GM12878 (cell line): ENCODE data around the gene AKAP9. TPM values are rescaled to one million over a fixed set of nuclear protein-coding genes. Genes with fewer than 3 reads are reported as not detected.

ENCODE experiments used
- BMI1 ChIP-seq: fragments of 450-650 bp; IDR thresholded peaks from 2 replicates; pipeline ENCODE4 v1.6.1; 2016; ENCODE audit warnings: mild to moderate bottlenecking, moderate library complexity, borderline replicate concordance
- BRCA1 ChIP-seq: IDR thresholded peaks from 2 replicates; pipeline ENCODE4 v1.6.1; 2011; ENCODE audit warnings: low read depth, low read length, improper control_type of control experiment
- CHD2 ChIP-seq: IDR thresholded peaks from 2 replicates; pipeline ENCODE4 v1.6.1; 2011; ENCODE audit warnings: low read depth, low read length, improper control_type of control experiment, borderline replicate concordance
- IRF3 ChIP-seq: fragments of 450-650 bp; IDR thresholded peaks from 2 replicates; pipeline ENCODE4 v1.6.1; 2014; ENCODE audit warnings: mild to moderate bottlenecking
- KDM1A ChIP-seq: fragments of 200-600 bp; sonication (generic); IDR thresholded peaks from 2 replicates; pipeline ENCODE4 v1.6.1; 2016; ENCODE audit warnings: borderline replicate concordance
- MEF2A ChIP-seq: IDR thresholded peaks from 2 replicates; pipeline ENCODE4 v1.6.1; 2011; ENCODE audit warnings: low read depth, mild to moderate bottlenecking, low read length, moderate library complexity; ENCODE audit not compliant: insufficient read depth
- RAD51 ChIP-seq: fragments of 450-650 bp; IDR thresholded peaks from 2 replicates; pipeline ENCODE4 v1.6.1; 2016; ENCODE audit warnings: moderate library complexity, mild to moderate bottlenecking, inconsistent platforms
- RELA ChIP-seq: fragments of 450-650 bp; IDR thresholded peaks from 2 replicates; pipeline ENCODE4 v1.8.0; 2014; ENCODE audit warnings: borderline replicate concordance; ENCODE audit not compliant: partially characterized antibody
- SMAD1 ChIP-seq: fragments of 450-650 bp; IDR thresholded peaks from 2 replicates; pipeline ENCODE4 v1.6.1; 2018; ENCODE audit warnings: mild to moderate bottlenecking, low read depth; ENCODE audit not compliant: partially characterized antibody
- SUPT20H ChIP-seq: IDR thresholded peaks from 2 replicates; pipeline ENCODE4 v1.6.1; 2011; ENCODE audit warnings: low read depth, mild to moderate bottlenecking, low read length, moderate library complexity, borderline replicate concordance; ENCODE audit not compliant: control insufficient read depth
- TARDBP ChIP-seq: IDR thresholded peaks from 2 replicates; pipeline ENCODE4 v1.6.1; 2016; ENCODE audit warnings: borderline replicate concordance
- ZBED1 ChIP-seq: IDR thresholded peaks from 2 replicates; pipeline ENCODE4 v1.6.1; 2016; ENCODE audit warnings: borderline replicate concordance
- ZBTB4 ChIP-seq: fragments of 450-650 bp; formaldehyde crosslinking; IDR thresholded peaks from 2 replicates; pipeline ENCODE4 v1.4.0; 2022; ENCODE audit warnings: mild to moderate bottlenecking, moderate library complexity
- ZSCAN29 ChIP-seq: fragments of 450-650 bp; IDR thresholded peaks from 2 replicates; pipeline ENCODE4 v1.6.1; 2017; ENCODE audit warnings: mild to moderate bottlenecking, moderate library complexity
- polyA plus RNA-seq, 11 experiments: library from polyadenylated mRNA; depleted of rRNA in 4 of 11; unstranded in 6 of 11; stranded (reverse) in 5 of 11; fragments of >200 nt; fragmentation: Nextera tagmentation in 4 of 11; fragmentation: Illumina TruSeq in 1 of 11; extraction: Ambion mirVana in 4 of 11; extraction: Trizol in 1 of 11; gene quantifications; 1 replicate in 1 of 11; 2 replicates in 10 of 11; pipeline versions ENCODE4 v1.2.1 to v1.2.3, GENCODE V29; 2011 to 2016; ENCODE audit warnings: inconsistent platforms in 2 of 11, missing spikeins in 2 of 11, low read depth in 1 of 11
- total RNA-seq, 4 experiments: library from RNA; depleted of rRNA in 3 of 4; stranded (reverse); fragments of >200 nt in 3 of 4; fragmentation: Illumina TruSeq in 1 of 4; extraction: Trizol in 1 of 4; gene quantifications; 2 replicates each; pipeline versions ENCODE4 v1.2.1 to v1.2.3, GENCODE V29; 2013 to 2021
- TF ChIP-seq, protein P1 (sequence below): fragments of 450-650 bp; IDR thresholded peaks from 2 replicates; pipeline ENCODE4 v1.6.1; 2016; ENCODE audit warnings: mild to moderate bottlenecking
- TF ChIP-seq, protein P2 (sequence below): IDR thresholded peaks from 2 replicates; pipeline ENCODE4 v1.6.1; 2011; ENCODE audit warnings: borderline replicate concordance, low read depth, mild to moderate bottlenecking, moderate library complexity, low read length; ENCODE audit not compliant: insufficient read depth, poor library complexity, severe bottlenecking
- TF ChIP-seq, protein P3 (sequence below): IDR thresholded peaks from 2 replicates; pipeline ENCODE4 v1.6.1; 2011; ENCODE audit warnings: low read depth, low read length, improper control_type of control experiment, borderline replicate concordance
- TF ChIP-seq, protein P4 (sequence below): fragments of 450-650 bp; IDR thresholded peaks from 2 replicates; pipeline ENCODE4 v1.6.1; 2017; ENCODE audit warnings: low read depth, mild to moderate bottlenecking, moderate library complexity

Gene AKAP9
- total and polyA plus RNA-seq, 10 of the 15 experiments (the other 5 are each of a cell fraction or from before 2014, with no cell fraction given): 21.1 to 62.8 (median 31.6) TPM

DNA sequence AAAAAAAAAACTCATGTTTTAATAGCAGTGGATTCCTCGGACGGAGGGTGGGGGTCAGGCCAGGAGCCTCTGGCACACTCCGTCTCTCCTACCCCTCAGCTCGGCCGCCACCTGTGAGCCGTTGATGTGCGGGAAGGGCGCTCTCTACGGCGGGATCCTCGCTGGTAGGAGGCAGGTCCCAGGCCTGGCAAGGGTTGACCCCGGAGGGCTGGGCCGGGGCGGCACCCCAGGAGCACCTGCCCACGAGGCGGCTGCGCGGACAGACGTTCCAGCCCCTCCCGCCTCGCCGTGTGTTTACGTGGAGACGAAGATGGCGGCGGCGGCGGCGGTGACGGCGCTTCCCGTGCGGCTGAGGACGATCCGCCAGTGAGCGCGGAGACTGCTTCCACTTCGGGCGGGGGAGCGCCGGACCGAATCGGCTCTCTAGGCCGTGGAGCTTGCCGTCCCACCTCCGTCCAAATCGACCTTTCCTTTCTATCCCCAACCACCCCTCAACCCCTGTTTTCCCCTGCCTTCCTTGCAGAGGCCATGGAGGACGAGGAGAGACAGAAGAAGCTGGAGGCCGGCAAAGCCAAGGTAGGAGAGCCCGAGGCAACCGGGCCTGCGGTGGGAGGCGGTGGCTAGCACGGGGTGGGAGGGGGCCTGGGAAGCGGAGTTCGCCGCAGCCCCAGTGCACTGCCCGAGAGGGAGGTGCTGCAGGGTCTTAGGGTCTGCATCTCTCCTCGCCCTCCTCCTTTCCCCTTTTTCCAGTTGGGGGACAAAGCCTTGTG, at the start of gene AKAP9 (continued):
- TF ChIP-seq, protein P1, sequence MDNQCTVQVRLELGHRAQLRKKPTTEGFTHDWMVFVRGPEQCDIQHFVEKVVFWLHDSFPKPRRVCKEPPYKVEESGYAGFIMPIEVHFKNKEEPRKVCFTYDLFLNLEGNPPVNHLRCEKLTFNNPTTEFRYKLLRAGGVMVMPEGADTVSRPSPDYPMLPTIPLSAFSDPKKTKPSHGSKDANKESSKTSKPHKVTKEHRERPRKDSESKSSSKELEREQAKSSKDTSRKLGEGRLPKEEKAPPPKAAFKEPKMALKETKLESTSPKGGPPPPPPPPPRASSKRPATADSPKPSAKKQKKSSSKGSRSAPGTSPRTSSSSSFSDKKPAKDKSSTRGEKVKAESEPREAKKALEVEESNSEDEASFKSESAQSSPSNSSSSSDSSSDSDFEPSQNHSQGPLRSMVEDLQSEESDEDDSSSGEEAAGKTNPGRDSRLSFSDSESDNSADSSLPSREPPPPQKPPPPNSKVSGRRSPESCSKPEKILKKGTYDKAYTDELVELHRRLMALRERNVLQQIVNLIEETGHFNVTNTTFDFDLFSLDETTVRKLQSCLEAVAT: 0 out of 2 replicates have a peak, but pooled peaks have one; percentile 60
- TF ChIP-seq SMAD1 (no peak), TARDBP (no peak), RELA (peak; percentile 34), ZSCAN29 (no peak), RAD51 (no peak), IRF3 (no peak), CHD2 (peak; percentile 23; the same call in 1 of the 2 replicates), KDM1A (no peak), ZBED1 (peak; percentile 27; the same call in 1 of the 2 replicates), BMI1 (no peak), SUPT20H (no peak), MEF2A (no peak), BRCA1 (no peak), ZBTB4 (CRISPR knock-in tag) (no peak)
- TF ChIP-seq, protein P2, sequence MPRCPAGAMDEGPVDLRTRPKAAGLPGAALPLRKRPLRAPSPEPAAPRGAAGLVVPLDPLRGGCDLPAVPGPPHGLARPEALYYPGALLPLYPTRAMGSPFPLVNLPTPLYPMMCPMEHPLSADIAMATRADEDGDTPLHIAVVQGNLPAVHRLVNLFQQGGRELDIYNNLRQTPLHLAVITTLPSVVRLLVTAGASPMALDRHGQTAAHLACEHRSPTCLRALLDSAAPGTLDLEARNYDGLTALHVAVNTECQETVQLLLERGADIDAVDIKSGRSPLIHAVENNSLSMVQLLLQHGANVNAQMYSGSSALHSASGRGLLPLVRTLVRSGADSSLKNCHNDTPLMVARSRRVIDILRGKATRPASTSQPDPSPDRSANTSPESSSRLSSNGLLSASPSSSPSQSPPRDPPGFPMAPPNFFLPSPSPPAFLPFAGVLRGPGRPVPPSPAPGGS: no peak
- TF ChIP-seq, protein P3, sequence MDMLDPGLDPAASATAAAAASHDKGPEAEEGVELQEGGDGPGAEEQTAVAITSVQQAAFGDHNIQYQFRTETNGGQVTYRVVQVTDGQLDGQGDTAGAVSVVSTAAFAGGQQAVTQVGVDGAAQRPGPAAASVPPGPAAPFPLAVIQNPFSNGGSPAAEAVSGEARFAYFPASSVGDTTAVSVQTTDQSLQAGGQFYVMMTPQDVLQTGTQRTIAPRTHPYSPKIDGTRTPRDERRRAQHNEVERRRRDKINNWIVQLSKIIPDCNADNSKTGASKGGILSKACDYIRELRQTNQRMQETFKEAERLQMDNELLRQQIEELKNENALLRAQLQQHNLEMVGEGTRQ: no peak
- TF ChIP-seq, protein P4, sequence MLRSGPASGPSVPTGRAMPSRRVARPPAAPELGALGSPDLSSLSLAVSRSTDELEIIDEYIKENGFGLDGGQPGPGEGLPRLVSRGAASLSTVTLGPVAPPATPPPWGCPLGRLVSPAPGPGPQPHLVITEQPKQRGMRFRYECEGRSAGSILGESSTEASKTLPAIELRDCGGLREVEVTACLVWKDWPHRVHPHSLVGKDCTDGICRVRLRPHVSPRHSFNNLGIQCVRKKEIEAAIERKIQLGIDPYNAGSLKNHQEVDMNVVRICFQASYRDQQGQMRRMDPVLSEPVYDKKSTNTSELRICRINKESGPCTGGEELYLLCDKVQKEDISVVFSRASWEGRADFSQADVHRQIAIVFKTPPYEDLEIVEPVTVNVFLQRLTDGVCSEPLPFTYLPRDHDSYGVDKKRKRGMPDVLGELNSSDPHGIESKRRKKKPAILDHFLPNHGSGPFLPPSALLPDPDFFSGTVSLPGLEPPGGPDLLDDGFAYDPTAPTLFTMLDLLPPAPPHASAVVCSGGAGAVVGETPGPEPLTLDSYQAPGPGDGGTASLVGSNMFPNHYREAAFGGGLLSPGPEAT: 0 out of 2 replicates have a peak, but pooled peaks have one; percentile 20
